ENCODE results near the gene VPS39.

DNA sequence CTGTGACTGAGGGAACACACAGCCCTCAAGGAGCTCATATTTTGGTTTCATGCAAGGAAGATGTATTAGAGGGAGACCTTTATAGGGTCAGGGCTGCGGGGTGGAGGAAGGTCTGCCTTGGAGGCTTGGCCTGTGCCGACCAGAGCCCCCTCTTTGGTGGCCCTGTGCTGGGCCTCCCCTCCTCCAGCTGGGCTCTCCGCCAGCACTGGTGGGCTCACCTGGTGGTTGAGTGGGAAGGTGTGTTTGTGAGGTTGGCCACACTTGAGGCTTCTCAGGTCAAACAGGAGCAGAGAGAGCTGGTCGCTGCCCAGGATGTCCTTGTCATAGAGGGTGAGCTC, 54.3 kb downstream of the VPS39 start:
- no peak for TF ChIP-seq POLR2A (IDR thresholded peaks at IDR 0.05)
- TF ChIP-seq, protein P1, sequence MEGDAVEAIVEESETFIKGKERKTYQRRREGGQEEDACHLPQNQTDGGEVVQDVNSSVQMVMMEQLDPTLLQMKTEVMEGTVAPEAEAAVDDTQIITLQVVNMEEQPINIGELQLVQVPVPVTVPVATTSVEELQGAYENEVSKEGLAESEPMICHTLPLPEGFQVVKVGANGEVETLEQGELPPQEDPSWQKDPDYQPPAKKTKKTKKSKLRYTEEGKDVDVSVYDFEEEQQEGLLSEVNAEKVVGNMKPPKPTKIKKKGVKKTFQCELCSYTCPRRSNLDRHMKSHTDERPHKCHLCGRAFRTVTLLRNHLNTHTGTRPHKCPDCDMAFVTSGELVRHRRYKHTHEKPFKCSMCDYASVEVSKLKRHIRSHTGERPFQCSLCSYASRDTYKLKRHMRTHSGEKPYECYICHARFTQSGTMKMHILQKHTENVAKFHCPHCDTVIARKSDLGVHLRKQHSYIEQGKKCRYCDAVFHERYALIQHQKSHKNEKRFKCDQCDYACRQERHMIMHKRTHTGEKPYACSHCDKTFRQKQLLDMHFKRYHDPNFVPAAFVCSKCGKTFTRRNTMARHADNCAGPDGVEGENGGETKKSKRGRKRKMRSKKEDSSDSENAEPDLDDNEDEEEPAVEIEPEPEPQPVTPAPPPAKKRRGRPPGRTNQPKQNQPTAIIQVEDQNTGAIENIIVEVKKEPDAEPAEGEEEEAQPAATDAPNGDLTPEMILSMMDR (IDR thresholded peaks at IDR 0.05), result no peak

Measured in testis (tissue), 2 donors.